ENCODE data around the gene SCP2.

SCP2 gene

DNA sequence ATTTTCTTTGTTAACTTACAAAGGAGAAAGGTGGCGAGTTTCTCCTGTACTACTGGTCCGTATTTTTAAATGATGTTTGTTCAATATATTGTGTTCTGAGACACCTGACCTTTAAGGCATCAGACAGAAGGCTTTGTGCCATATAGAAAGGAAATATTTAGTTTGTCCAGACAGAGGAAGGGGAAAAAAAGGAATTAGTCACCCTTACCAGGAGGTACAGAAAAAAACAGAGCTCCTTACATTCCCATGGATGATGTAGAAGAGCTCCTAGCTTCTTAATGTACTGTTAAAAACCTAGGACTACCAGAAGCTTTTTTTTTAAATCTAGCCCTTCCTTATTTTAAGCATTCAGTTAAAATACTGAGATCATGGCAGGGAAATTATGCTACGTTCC is 122.5 kb downstream of the SCP2 start:
- no peak for ATAC-seq
- TF ChIP-seq BACH2 (CRISPR knock-in tag; IDR thresholded peaks at IDR 0.05; ENCODE audit: borderline replicate concordance) (no peak), TCF4 (CRISPR knock-in tag; IDR thresholded peaks at IDR 0.05; ENCODE audit: borderline replicate concordance) (no peak), OSR1 (CRISPR knock-in tag; IDR thresholded peaks at IDR 0.05) (no peak), ARNTL (CRISPR knock-in tag; IDR thresholded peaks at IDR 0.05; ENCODE audit: borderline replicate concordance, low read depth) (no peak), CSRNP3 (CRISPR knock-in tag; IDR thresholded peaks at IDR 0.05) (no peak), ZNF70 (CRISPR knock-in tag; IDR thresholded peaks at IDR 0.05) (no peak), GLIS3 (CRISPR knock-in tag; IDR thresholded peaks at IDR 0.05) (no peak), RARB (CRISPR knock-in tag; IDR thresholded peaks at IDR 0.05) (no peak), ZFP3 (CRISPR knock-in tag; IDR thresholded peaks at IDR 0.05) (no peak), ISL1 (CRISPR knock-in tag; IDR thresholded peaks at IDR 0.05) (no peak), ESRRG (CRISPR knock-in tag; IDR thresholded peaks at IDR 0.05) (no peak), TSHZ2 (CRISPR knock-in tag; IDR thresholded peaks at IDR 0.05) (no peak), CSDC2 (CRISPR knock-in tag; IDR thresholded peaks at IDR 0.05) (no peak), ZNF565 (CRISPR knock-in tag; conservative IDR thresholded peaks at IDR 0.05; ENCODE audit: low read depth) (no peak), TOX (CRISPR knock-in tag; IDR thresholded peaks at IDR 0.05; ENCODE audit: borderline replicate concordance) (no peak)
- TF ChIP-seq, protein P1, sequence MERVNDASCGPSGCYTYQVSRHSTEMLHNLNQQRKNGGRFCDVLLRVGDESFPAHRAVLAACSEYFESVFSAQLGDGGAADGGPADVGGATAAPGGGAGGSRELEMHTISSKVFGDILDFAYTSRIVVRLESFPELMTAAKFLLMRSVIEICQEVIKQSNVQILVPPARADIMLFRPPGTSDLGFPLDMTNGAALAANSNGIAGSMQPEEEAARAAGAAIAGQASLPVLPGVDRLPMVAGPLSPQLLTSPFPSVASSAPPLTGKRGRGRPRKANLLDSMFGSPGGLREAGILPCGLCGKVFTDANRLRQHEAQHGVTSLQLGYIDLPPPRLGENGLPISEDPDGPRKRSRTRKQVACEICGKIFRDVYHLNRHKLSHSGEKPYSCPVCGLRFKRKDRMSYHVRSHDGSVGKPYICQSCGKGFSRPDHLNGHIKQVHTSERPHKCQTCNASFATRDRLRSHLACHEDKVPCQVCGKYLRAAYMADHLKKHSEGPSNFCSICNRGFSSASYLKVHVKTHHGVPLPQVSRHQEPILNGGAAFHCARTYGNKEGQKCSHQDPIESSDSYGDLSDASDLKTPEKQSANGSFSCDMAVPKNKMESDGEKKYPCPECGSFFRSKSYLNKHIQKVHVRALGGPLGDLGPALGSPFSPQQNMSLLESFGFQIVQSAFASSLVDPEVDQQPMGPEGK (CRISPR knock-in tag; IDR thresholded peaks at IDR 0.05; ENCODE audit: borderline replicate concordance): no peak
- TF ChIP-seq, protein P2, sequence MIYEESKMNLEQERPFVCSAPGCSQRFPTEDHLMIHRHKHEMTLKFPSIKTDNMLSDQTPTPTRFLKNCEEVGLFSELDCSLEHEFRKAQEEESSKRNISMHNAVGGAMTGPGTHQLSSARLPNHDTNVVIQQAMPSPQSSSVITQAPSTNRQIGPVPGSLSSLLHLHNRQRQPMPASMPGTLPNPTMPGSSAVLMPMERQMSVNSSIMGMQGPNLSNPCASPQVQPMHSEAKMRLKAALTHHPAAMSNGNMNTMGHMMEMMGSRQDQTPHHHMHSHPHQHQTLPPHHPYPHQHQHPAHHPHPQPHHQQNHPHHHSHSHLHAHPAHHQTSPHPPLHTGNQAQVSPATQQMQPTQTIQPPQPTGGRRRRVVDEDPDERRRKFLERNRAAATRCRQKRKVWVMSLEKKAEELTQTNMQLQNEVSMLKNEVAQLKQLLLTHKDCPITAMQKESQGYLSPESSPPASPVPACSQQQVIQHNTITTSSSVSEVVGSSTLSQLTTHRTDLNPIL (CRISPR knock-in tag; IDR thresholded peaks at IDR 0.05; ENCODE audit: low read depth): no peak

- no peak for ATAC-seq
- no peak for TF ChIP-seq ZNF565 (CRISPR knock-in tag; conservative IDR thresholded peaks at IDR 0.05; ENCODE audit: low read depth)
- no peak for TF ChIP-seq ARNTL (CRISPR knock-in tag; IDR thresholded peaks at IDR 0.05; ENCODE audit: borderline replicate concordance, low read depth)
- no peak for TF ChIP-seq ZNF70 (CRISPR knock-in tag; IDR thresholded peaks at IDR 0.05)
- TF ChIP-seq ISL1 (CRISPR knock-in tag; IDR thresholded peaks at IDR 0.05): no peak
- TF ChIP-seq, protein P2 (CRISPR knock-in tag; IDR thresholded peaks at IDR 0.05; ENCODE audit: low read depth): no peak
- TF ChIP-seq OSR1 (CRISPR knock-in tag; IDR thresholded peaks at IDR 0.05): no peak
- no peak for TF ChIP-seq CSDC2 (CRISPR knock-in tag; IDR thresholded peaks at IDR 0.05)
- TF ChIP-seq, protein P3, sequence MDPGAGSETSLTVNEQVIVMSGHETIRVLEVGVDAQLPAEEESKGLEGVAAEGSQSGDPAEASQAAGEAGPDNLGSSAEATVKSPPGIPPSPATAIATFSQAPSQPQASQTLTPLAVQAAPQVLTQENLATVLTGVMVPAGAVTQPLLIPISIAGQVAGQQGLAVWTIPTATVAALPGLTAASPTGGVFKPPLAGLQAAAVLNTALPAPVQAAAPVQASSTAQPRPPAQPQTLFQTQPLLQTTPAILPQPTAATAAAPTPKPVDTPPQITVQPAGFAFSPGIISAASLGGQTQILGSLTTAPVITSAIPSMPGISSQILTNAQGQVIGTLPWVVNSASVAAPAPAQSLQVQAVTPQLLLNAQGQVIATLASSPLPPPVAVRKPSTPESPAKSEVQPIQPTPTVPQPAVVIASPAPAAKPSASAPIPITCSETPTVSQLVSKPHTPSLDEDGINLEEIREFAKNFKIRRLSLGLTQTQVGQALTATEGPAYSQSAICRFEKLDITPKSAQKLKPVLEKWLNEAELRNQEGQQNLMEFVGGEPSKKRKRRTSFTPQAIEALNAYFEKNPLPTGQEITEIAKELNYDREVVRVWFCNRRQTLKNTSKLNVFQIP (CRISPR knock-in tag; IDR thresholded peaks at IDR 0.05; ENCODE audit: borderline replicate concordance, low read depth): no peak
- TF ChIP-seq ESRRG (CRISPR knock-in tag; IDR thresholded peaks at IDR 0.05): no peak
- TF ChIP-seq ZC3H10 (CRISPR knock-in tag; IDR thresholded peaks at IDR 0.05): no peak
- no peak for TF ChIP-seq TOX (CRISPR knock-in tag; IDR thresholded peaks at IDR 0.05; ENCODE audit: borderline replicate concordance)
- TF ChIP-seq ZNF8 (CRISPR knock-in tag; IDR thresholded peaks at IDR 0.05): no peak
- TF ChIP-seq PPARA (CRISPR knock-in tag; IDR thresholded peaks at IDR 0.05; ENCODE audit: borderline replicate concordance): no peak
- no peak for TF ChIP-seq ZFP3 (CRISPR knock-in tag; IDR thresholded peaks at IDR 0.05)
- TF ChIP-seq TCF4 (CRISPR knock-in tag; IDR thresholded peaks at IDR 0.05; ENCODE audit: borderline replicate concordance): no peak
- no peak for TF ChIP-seq BACH2 (CRISPR knock-in tag; IDR thresholded peaks at IDR 0.05; ENCODE audit: borderline replicate concordance)
These were observed 123.2 kb downstream of the SCP2 start for GRCh38 chr1:53050310-53050709.

Data from SK-N-SH treated with all-trans-retinoic acid at 6 μM for 48 hours (cell line).